Transverse colon (tissue), 3 donors: ENCODE results near the gene STARD4.

Source experiments
- CTCF ChIP-seq, 5 experiments: fragments of 200-600 bp in 3 of 5; fragments of 450-650 bp in 2 of 5; sonication (generic) in 3 of 5; IDR thresholded peaks; 1 replicate in 2 of 5; 2 replicates in 3 of 5; pipeline ENCODE4 v1.5.1; 2016 to 2017; ENCODE audit warnings: antibody characterized with exemption in 5 of 5, inconsistent platforms in 3 of 5, mild to moderate bottlenecking in 2 of 5, moderate library complexity in 1 of 5
- EP300 ChIP-seq: sonication (generic); formaldehyde crosslinking; IDR thresholded peaks from one replicate; pipeline ENCODE4 v1.6.1; 2017; ENCODE audit warnings: antibody characterized with exemption, low read depth
- POLR2A ChIP-seq: fragments of 450-650 bp; IDR thresholded peaks from one replicate; pipeline ENCODE4 v1.6.1; 2016; ENCODE audit warnings: antibody characterized with exemption, mild to moderate bottlenecking, moderate library complexity

- TF ChIP-seq CTCF (IDR thresholded peaks at IDR 0.05) (peak; percentile 59 to 69 (median 64)), POLR2A (no peak), EP300 (no peak)
Measured at GRCh38 chr5:111550282-111551020, 38.1 kb upstream of the STARD4 start.
